SK-N-SH treated with all-trans-retinoic acid at 6 μM for 48 hours (cell line): ENCODE results near the gene GPR173.

Experiments used
- ATAC-seq: fragments of 200-7000 bp; cut with Tn5 transposase; 3 replicates; pipeline ENCODE4 v1.9.1; 2020; ENCODE audit warnings: mild to moderate bottlenecking, moderate library complexity
- ARNTL ChIP-seq: fragments of 450-650 bp; formaldehyde crosslinking; IDR thresholded peaks from 2 replicates; pipeline ENCODE4 v1.5.0; 2020; ENCODE audit warnings: low read depth, mild to moderate bottlenecking, moderate library complexity, borderline replicate concordance
- BACH2 ChIP-seq: fragments of 250-450 bp; sonication (Bioruptor Pico); IDR thresholded peaks from 2 replicates; pipeline ENCODE4 v1.9.0; 2021; ENCODE audit warnings: mild to moderate bottlenecking, borderline replicate concordance
- CSDC2 ChIP-seq: fragments of 250-450 bp; sonication (Bioruptor Pico); IDR thresholded peaks from 2 replicates; pipeline ENCODE4 v1.5.0; 2020; ENCODE audit warnings: mild to moderate bottlenecking, moderate library complexity
- ESRRG ChIP-seq: fragments of 250-450 bp; sonication (Bioruptor Pico); IDR thresholded peaks from 2 replicates; pipeline ENCODE4 v1.6.1; 2021; ENCODE audit warnings: mild to moderate bottlenecking
- GLIS3 ChIP-seq: fragments of 250-450 bp; sonication (Bioruptor Pico); IDR thresholded peaks from 2 replicates; pipeline ENCODE4 v1.5.0; 2020; ENCODE audit warnings: mild to moderate bottlenecking, moderate library complexity
- ISL1 ChIP-seq: fragments of 250-450 bp; sonication (Bioruptor Pico); IDR thresholded peaks from 2 replicates; pipeline ENCODE4 v2.1.2; 2022; ENCODE audit warnings: mild to moderate bottlenecking, moderate library complexity
- OSR1 ChIP-seq: fragments of 250-450 bp; sonication (Bioruptor Pico); IDR thresholded peaks from 2 replicates; pipeline ENCODE4 v1.8.0; 2022; ENCODE audit warnings: moderate library complexity, mild to moderate bottlenecking, inconsistent platforms
- PPARA ChIP-seq: fragments of 250-450 bp; sonication (Bioruptor Pico); IDR thresholded peaks from 2 replicates; pipeline ENCODE4 v1.5.0; 2020; ENCODE audit warnings: mild to moderate bottlenecking, borderline replicate concordance
- RARB ChIP-seq: fragments of 250-450 bp; sonication (Bioruptor Pico); IDR thresholded peaks from 2 replicates; pipeline ENCODE4 v1.8.0; 2021; ENCODE audit warnings: mild to moderate bottlenecking, moderate library complexity
- SNAI2 ChIP-seq: fragments of 250-450 bp; sonication (Bioruptor Pico); IDR thresholded peaks from 2 replicates; pipeline ENCODE4 v1.5.0; 2020; ENCODE audit warnings: mild to moderate bottlenecking, moderate library complexity
- TCF4 ChIP-seq: fragments of 250-450 bp; sonication (Bioruptor Pico); IDR thresholded peaks from 2 replicates; pipeline ENCODE4 v1.8.0; 2021; ENCODE audit warnings: mild to moderate bottlenecking, moderate library complexity, borderline replicate concordance
- TOX ChIP-seq: fragments of 250-450 bp; sonication (Bioruptor Pico); IDR thresholded peaks from 2 replicates; pipeline ENCODE4 v1.8.0; 2021; ENCODE audit warnings: mild to moderate bottlenecking, moderate library complexity, borderline replicate concordance
- ZC3H10 ChIP-seq: fragments of 250-450 bp; sonication (Bioruptor Pico); IDR thresholded peaks from 2 replicates; pipeline ENCODE4 v1.5.1; 2021; ENCODE audit warnings: mild to moderate bottlenecking, moderate library complexity
- ZFP3 ChIP-seq: fragments of 250-450 bp; sonication (Bioruptor Pico); IDR thresholded peaks from 2 replicates; pipeline ENCODE4 v1.5.0; 2020; ENCODE audit warnings: mild to moderate bottlenecking, moderate library complexity
- ZFP30 ChIP-seq: fragments of 450-650 bp; formaldehyde crosslinking; IDR thresholded peaks from 2 replicates; pipeline ENCODE4 v1.5.0; 2022; ENCODE audit warnings: mild to moderate bottlenecking, moderate library complexity
- ZNF565 ChIP-seq: fragments of 450-650 bp; formaldehyde crosslinking; conservative IDR thresholded peaks from 2 replicates; pipeline ENCODE4 v1.5.0; 2020; ENCODE audit warnings: low read depth, mild to moderate bottlenecking, moderate library complexity
- ZNF70 ChIP-seq: fragments of 450-650 bp; formaldehyde crosslinking; IDR thresholded peaks from 2 replicates; pipeline ENCODE4 v1.5.0; 2020; ENCODE audit warnings: mild to moderate bottlenecking, moderate library complexity
- ZNF8 ChIP-seq: fragments of 450-650 bp; formaldehyde crosslinking; IDR thresholded peaks from 2 replicates; pipeline ENCODE4 v1.5.0; 2020; ENCODE audit warnings: mild to moderate bottlenecking, moderate library complexity
- TF ChIP-seq, protein P1 (sequence below): fragments of 250-450 bp; sonication (Bioruptor Pico); IDR thresholded peaks from 2 replicates; pipeline ENCODE4 v1.5.0; 2020; ENCODE audit warnings: mild to moderate bottlenecking, moderate library complexity
- TF ChIP-seq, protein P2 (sequence below): fragments of 250-450 bp; sonication (Bioruptor Pico); IDR thresholded peaks from 2 replicates; pipeline ENCODE4 v1.8.0; 2021; ENCODE audit warnings: low read depth, mild to moderate bottlenecking, moderate library complexity, borderline replicate concordance
- TF ChIP-seq, protein P3 (sequence below): fragments of 250-450 bp; sonication (Bioruptor Pico); IDR thresholded peaks from 2 replicates; pipeline ENCODE4 v1.5.1; 2021; ENCODE audit warnings: mild to moderate bottlenecking, moderate library complexity
- TF ChIP-seq, protein P4 (sequence below): fragments of 250-450 bp; sonication (Bioruptor Pico); IDR thresholded peaks from 2 replicates; pipeline ENCODE4 v1.8.0; 2020; ENCODE audit warnings: mild to moderate bottlenecking, moderate library complexity, borderline replicate concordance
- TF ChIP-seq, protein P5 (sequence below): fragments of 250-450 bp; sonication (Bioruptor Pico); IDR thresholded peaks from 2 replicates; pipeline ENCODE4 v1.5.1; 2020; ENCODE audit warnings: low read depth, mild to moderate bottlenecking, moderate library complexity

The GPR173 gene

DNA sequence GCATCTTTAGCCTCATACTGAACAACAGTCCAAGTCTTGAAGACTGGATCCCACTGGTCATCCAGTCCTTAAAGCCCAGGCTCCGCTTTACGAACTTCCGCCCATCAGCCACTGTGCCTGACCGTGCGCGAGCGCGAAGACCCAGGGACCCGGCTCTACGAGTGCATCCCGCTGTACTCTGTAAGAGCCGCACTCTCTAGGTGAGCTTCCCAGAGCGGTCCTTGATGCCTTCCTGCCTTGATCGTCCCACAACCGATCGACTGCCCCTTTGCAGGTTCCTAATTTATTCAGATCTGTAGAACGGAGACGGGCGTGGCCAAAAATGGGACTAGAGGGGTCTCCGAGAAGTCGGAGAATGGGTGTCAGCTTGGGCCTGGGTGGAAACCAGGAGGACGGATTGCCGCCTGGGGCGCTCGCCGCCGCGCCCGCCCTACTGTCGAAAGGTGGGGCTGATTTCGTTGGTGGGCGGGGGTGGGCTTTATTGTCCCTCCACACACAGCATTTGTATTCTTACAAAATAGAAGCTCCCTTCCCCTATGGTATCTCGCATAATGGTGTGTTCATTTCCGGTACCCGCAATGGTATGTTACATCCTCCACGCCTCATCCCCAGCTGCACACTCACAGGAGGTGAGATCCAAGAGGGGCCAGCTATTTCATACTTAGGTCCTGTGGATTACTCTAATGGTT, 48.0 kb upstream of the GPR173 start (continued):
- TF ChIP-seq, protein P1, sequence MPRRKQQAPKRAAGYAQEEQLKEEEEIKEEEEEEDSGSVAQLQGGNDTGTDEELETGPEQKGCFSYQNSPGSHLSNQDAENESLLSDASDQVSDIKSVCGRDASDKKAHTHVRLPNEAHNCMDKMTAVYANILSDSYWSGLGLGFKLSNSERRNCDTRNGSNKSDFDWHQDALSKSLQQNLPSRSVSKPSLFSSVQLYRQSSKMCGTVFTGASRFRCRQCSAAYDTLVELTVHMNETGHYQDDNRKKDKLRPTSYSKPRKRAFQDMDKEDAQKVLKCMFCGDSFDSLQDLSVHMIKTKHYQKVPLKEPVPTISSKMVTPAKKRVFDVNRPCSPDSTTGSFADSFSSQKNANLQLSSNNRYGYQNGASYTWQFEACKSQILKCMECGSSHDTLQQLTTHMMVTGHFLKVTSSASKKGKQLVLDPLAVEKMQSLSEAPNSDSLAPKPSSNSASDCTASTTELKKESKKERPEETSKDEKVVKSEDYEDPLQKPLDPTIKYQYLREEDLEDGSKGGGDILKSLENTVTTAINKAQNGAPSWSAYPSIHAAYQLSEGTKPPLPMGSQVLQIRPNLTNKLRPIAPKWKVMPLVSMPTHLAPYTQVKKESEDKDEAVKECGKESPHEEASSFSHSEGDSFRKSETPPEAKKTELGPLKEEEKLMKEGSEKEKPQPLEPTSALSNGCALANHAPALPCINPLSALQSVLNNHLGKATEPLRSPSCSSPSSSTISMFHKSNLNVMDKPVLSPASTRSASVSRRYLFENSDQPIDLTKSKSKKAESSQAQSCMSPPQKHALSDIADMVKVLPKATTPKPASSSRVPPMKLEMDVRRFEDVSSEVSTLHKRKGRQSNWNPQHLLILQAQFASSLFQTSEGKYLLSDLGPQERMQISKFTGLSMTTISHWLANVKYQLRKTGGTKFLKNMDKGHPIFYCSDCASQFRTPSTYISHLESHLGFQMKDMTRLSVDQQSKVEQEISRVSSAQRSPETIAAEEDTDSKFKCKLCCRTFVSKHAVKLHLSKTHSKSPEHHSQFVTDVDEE (CRISPR knock-in tag), result no peak
- TF ChIP-seq ESRRG (CRISPR knock-in tag), result no peak

DNA sequence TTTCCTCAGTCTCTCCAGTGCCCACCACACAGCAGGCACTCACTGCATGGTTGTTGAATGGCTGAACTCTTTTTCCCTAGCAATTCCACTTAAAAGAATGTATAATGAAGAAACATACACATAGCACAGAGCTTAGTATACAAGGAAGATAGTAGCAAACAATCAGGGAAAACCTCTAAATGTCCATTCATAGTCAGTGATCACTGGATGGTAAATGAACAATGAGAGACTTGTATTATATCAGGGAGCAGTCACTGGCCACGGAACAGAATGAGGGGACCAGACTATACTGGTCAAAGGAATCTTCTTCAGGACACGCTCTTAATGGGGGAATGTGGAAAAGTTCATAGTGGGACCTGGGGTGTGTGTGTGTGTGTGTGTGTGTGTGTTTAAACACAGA, 46.6 kb upstream of the GPR173 start:
- no peak for ATAC-seq
- no peak for TF ChIP-seq TCF4 (CRISPR knock-in tag)
- no peak for TF ChIP-seq OSR1
- no peak for TF ChIP-seq CSDC2 (CRISPR knock-in tag)
- no peak for TF ChIP-seq ZNF8
- no peak for TF ChIP-seq BACH2 (CRISPR knock-in tag)
- TF ChIP-seq GLIS3, result no peak
- no peak for TF ChIP-seq ZC3H10 (CRISPR knock-in tag)
- TF ChIP-seq, protein P2, sequence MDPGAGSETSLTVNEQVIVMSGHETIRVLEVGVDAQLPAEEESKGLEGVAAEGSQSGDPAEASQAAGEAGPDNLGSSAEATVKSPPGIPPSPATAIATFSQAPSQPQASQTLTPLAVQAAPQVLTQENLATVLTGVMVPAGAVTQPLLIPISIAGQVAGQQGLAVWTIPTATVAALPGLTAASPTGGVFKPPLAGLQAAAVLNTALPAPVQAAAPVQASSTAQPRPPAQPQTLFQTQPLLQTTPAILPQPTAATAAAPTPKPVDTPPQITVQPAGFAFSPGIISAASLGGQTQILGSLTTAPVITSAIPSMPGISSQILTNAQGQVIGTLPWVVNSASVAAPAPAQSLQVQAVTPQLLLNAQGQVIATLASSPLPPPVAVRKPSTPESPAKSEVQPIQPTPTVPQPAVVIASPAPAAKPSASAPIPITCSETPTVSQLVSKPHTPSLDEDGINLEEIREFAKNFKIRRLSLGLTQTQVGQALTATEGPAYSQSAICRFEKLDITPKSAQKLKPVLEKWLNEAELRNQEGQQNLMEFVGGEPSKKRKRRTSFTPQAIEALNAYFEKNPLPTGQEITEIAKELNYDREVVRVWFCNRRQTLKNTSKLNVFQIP (CRISPR knock-in tag), result no peak
- TF ChIP-seq ZFP30 (CRISPR knock-in tag), result no peak
- TF ChIP-seq ISL1 (CRISPR knock-in tag), result no peak
- no peak for TF ChIP-seq SNAI2 (CRISPR knock-in tag)
- no peak for TF ChIP-seq ESRRG (CRISPR knock-in tag)
- TF ChIP-seq, protein P3, sequence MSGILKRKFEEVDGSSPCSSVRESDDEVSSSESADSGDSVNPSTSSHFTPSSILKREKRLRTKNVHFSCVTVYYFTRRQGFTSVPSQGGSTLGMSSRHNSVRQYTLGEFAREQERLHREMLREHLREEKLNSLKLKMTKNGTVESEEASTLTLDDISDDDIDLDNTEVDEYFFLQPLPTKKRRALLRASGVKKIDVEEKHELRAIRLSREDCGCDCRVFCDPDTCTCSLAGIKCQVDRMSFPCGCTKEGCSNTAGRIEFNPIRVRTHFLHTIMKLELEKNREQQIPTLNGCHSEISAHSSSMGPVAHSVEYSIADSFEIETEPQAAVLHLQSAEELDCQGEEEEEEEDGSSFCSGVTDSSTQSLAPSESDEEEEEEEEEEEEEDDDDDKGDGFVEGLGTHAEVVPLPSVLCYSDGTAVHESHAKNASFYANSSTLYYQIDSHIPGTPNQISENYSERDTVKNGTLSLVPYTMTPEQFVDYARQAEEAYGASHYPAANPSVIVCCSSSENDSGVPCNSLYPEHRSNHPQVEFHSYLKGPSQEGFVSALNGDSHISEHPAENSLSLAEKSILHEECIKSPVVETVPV (CRISPR knock-in tag), result no peak
- no peak for TF ChIP-seq ZFP3 (CRISPR knock-in tag)
- TF ChIP-seq ZNF565 (CRISPR knock-in tag), result no peak
- TF ChIP-seq ZNF70 (CRISPR knock-in tag), result no peak
- TF ChIP-seq PPARA, result no peak
- no peak for TF ChIP-seq TOX
- TF ChIP-seq ARNTL (CRISPR knock-in tag), result no peak

DNA sequence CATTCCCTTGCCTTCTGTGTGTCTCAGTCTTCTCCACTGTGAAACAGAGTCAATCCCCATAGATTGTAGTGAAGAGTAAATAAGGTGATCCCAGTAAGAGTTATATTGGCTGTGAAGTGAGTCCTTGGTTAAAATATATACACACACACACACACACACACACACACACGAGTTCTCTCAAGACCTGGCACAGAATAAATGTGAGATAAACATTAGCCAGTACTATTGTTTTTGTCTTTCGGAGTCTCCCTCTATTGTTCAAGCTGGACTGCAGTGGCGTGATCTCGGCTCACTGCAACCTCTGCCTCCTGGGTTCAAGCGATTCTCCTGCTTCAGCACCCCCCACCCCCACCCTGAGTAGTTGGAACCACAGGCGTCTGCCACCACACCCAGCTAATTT, 45.5 kb upstream of the GPR173 start:
- ATAC-seq, result no peak
- TF ChIP-seq RARB (CRISPR knock-in tag) (no peak), ZFP30 (CRISPR knock-in tag) (no peak), ZNF70 (CRISPR knock-in tag) (no peak), ARNTL (CRISPR knock-in tag) (no peak), PPARA (no peak), TCF4 (CRISPR knock-in tag) (no peak), GLIS3 (no peak), OSR1 (no peak), ISL1 (CRISPR knock-in tag) (no peak), ZNF565 (CRISPR knock-in tag) (no peak), ZFP3 (CRISPR knock-in tag) (no peak), SNAI2 (CRISPR knock-in tag) (no peak)
- TF ChIP-seq, protein P4, sequence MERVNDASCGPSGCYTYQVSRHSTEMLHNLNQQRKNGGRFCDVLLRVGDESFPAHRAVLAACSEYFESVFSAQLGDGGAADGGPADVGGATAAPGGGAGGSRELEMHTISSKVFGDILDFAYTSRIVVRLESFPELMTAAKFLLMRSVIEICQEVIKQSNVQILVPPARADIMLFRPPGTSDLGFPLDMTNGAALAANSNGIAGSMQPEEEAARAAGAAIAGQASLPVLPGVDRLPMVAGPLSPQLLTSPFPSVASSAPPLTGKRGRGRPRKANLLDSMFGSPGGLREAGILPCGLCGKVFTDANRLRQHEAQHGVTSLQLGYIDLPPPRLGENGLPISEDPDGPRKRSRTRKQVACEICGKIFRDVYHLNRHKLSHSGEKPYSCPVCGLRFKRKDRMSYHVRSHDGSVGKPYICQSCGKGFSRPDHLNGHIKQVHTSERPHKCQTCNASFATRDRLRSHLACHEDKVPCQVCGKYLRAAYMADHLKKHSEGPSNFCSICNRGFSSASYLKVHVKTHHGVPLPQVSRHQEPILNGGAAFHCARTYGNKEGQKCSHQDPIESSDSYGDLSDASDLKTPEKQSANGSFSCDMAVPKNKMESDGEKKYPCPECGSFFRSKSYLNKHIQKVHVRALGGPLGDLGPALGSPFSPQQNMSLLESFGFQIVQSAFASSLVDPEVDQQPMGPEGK (CRISPR knock-in tag), result no peak
- TF ChIP-seq, protein P5, sequence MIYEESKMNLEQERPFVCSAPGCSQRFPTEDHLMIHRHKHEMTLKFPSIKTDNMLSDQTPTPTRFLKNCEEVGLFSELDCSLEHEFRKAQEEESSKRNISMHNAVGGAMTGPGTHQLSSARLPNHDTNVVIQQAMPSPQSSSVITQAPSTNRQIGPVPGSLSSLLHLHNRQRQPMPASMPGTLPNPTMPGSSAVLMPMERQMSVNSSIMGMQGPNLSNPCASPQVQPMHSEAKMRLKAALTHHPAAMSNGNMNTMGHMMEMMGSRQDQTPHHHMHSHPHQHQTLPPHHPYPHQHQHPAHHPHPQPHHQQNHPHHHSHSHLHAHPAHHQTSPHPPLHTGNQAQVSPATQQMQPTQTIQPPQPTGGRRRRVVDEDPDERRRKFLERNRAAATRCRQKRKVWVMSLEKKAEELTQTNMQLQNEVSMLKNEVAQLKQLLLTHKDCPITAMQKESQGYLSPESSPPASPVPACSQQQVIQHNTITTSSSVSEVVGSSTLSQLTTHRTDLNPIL (CRISPR knock-in tag), result no peak
- TF ChIP-seq, protein P3 (CRISPR knock-in tag), result no peak
